Fibroblast of lung (primary cell): ENCODE measurements around the gene RNF112. TPM values are rescaled to one million over a fixed set of nuclear protein-coding genes. Genes with fewer than 3 reads are reported as not detected.

Experiments
- DNase-seq, 2 donors: peaks; one replicate each; pipeline versions ENCODE4 v3.0.0 to v3.0.0-alpha.2; 2010; ENCODE audit warnings: low read depth in 2 of 2
- H2AFZ ChIP-seq: 2 replicates; pipeline ENCODE4 v1.5.1; 2012; ENCODE audit warnings: low read length, control low read depth, inconsistent platforms
- H3K27ac ChIP-seq: 2 replicates; pipeline ENCODE4 v1.5.1; 2011; ENCODE audit warnings: low read length, control low read depth; ENCODE audit not compliant: insufficient read depth
- H3K27me3 ChIP-seq: 2 replicates; pipeline ENCODE4 v1.5.1; 2011; ENCODE audit warnings: mild to moderate bottlenecking, low read length; ENCODE audit not compliant: control insufficient read depth, insufficient read depth
- H3K36me3 ChIP-seq: 2 replicates; pipeline ENCODE4 v1.5.1; 2011; ENCODE audit warnings: low read length; ENCODE audit not compliant: control insufficient read depth, insufficient read depth
- H3K4me1 ChIP-seq: 2 replicates; pipeline ENCODE4 v1.5.1; 2011; ENCODE audit warnings: low read length; ENCODE audit not compliant: control insufficient read depth, insufficient read depth; ENCODE audit errors: extremely low read depth
- H3K4me2 ChIP-seq: 2 replicates; pipeline ENCODE4 v1.5.1; 2011; ENCODE audit warnings: low read length, control low read depth; ENCODE audit not compliant: insufficient read depth; ENCODE audit errors: extremely low read depth
- H3K4me3 ChIP-seq, 4 experiments: fragments of 200-600 bp in 1 of 4; sonication (generic) in 1 of 4; replicated peaks in 1 of 4; 2 replicates each; pipeline ENCODE4 v1.5.1; 2011 to 2016; ENCODE audit warnings: low read length in 4 of 4, low read depth in 3 of 4, mild to moderate bottlenecking in 3 of 4, control low read depth in 2 of 4, inconsistent platforms in 1 of 4, mixed read lengths in 1 of 4; ENCODE audit not compliant: insufficient read depth in 1 of 4; ENCODE audit errors: control extremely low read depth in 1 of 4
- H3K79me2 ChIP-seq: 2 replicates; pipeline ENCODE4 v1.5.1; 2012; ENCODE audit warnings: mild to moderate bottlenecking, low read length, inconsistent platforms; ENCODE audit not compliant: control insufficient read depth, insufficient read depth
- H3K9ac ChIP-seq: 2 replicates; pipeline ENCODE4 v1.5.1; 2011; ENCODE audit warnings: mild to moderate bottlenecking, low read length, control low read depth; ENCODE audit not compliant: insufficient read depth
- H3K9me3 ChIP-seq: 2 replicates; pipeline ENCODE4 v1.5.1; 2012; ENCODE audit warnings: low read depth, low read length; ENCODE audit not compliant: control insufficient read depth, insufficient read depth
- H4K20me1 ChIP-seq: 2 replicates; pipeline ENCODE4 v1.5.1; 2011; ENCODE audit warnings: low read length; ENCODE audit not compliant: control insufficient read depth, insufficient read depth; ENCODE audit errors: extremely low read depth
- EZH2 ChIP-seq: IDR thresholded peaks from 2 replicates; pipeline ENCODE4 v1.5.1; 2012; ENCODE audit warnings: low read length, control low read depth, mild to moderate bottlenecking; ENCODE audit errors: missing control alignments
- polyA plus RNA-seq, 2 donors: library from polyadenylated mRNA; depleted of rRNA in 1 of 2; stranded (reverse) in 1 of 2; unstranded in 1 of 2; fragments of >200 nt; gene quantifications; 2 replicates each; pipeline ENCODE4 v1.2.1, GENCODE V29; 2011 to 2012; ENCODE audit warnings: missing spikeins in 1 of 2
- total RNA-seq: library from RNA; depleted of rRNA; stranded (reverse); fragments of >200 nt; gene quantifications from 2 replicates; pipeline ENCODE4 v1.2.1, GENCODE V29; 2014
- TF ChIP-seq, protein P1 (sequence below), 2 donors: IDR thresholded peaks in 1 of 2; conservative IDR thresholded peaks in 1 of 2; 1 replicate in 1 of 2; 2 replicates in 1 of 2; pipeline ENCODE4 v1.5.1; 2011 to 2012; ENCODE audit warnings: low read length in 2 of 2, control low read depth in 1 of 2, inconsistent platforms in 1 of 2, low read depth in 1 of 2, mild to moderate bottlenecking in 1 of 2

RNF112 gene
- total and polyA plus RNA-seq, 2 donors (not counting 1 experiment from before 2014, with no cell fraction given), result 1.5 to 21.5 TPM

DNA sequence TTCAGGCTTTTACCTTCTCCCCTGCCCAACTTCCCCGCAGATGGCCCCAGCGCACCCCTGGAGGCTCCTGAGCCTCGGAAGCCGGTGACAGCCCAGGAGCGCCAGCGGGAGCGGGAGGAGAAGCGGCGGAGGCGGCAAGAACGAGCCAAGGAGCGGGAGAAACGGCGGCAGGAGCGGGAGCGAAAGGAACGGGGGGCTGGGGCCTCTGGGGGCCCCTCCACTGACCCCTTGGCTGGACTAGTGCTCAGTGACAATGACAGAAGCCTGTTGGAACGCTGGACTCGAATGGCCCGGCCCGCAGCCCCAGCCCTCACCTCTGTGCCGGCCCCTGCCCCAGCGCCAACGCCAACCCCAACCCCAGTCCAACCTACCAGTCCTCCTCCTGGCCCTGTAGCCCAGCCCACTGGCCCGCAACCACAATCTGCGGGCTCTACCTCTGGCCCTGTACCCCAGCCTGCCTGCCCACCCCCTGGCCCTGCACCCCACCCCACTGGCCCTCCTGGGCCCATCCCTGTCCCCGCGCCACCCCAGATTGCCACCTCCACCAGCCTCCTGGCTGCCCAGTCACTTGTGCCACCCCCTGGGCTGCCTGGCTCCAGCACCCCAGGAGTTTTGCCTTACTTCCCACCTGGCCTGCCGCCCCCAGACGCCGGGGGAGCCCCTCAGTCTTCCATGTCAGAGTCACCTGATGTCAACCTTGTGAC, 29.1 kb upstream of the RNF112 start:
- H3K36me3 ChIP-seq, result peaks cover 38% of the 10 kb centered on the region
- no peak for TF ChIP-seq EZH2
- TF ChIP-seq, protein P1, sequence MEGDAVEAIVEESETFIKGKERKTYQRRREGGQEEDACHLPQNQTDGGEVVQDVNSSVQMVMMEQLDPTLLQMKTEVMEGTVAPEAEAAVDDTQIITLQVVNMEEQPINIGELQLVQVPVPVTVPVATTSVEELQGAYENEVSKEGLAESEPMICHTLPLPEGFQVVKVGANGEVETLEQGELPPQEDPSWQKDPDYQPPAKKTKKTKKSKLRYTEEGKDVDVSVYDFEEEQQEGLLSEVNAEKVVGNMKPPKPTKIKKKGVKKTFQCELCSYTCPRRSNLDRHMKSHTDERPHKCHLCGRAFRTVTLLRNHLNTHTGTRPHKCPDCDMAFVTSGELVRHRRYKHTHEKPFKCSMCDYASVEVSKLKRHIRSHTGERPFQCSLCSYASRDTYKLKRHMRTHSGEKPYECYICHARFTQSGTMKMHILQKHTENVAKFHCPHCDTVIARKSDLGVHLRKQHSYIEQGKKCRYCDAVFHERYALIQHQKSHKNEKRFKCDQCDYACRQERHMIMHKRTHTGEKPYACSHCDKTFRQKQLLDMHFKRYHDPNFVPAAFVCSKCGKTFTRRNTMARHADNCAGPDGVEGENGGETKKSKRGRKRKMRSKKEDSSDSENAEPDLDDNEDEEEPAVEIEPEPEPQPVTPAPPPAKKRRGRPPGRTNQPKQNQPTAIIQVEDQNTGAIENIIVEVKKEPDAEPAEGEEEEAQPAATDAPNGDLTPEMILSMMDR (conservative IDR thresholded peaks at IDR 0.05 in 1 of 2, IDR thresholded peaks at IDR 0.05 in 1 of 2; ENCODE audit: low read depth in 1 of 2, low read length in 2 of 2), result no peak
- no peaks in the 10 kb centered on the region for H4K20me1 ChIP-seq

DNA sequence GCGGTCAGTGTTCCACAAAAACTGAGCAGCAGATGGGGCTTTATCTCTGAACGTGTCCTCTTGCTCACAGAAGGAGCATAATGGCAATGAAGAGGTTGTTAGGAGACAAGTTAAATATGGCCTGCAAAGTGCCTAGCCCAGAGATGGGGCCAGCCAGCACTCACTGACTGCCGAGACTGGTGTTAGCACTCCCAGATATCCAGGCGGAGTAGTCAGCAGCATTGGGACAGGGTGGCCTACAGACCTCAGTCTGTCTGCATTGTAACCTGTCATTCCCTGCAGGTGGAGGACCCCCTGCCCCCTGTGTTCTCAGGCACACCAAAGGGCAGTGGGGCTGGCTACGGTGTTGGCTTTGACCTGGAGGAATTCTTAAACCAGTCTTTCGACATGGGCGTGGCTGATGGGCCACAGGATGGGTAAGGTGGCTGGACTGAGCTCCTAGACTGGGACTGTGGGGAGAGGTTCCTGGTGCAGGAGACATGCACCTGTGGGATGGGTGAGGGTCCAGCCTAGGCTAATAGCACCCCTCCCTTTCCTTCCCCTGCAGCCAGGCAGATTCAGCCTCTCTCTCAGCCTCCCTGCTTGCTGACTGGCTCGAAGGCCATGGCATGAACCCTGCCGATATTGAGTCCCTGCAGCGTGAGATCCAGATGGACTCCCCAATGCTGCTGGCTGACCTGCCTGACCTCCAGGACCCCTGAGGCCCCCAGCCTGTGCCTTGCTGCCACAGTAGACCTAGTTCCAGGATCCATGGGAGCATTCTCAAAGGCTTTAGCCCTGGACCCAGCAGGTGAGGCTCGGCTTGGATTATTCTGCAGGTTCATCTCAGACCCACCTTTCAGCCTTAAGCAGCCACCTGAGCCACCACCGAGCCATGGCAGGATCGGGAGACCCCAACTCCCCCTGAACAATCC, 28.2 kb upstream of the RNF112 start:
- TF ChIP-seq EZH2, result no peak
- Histone ChIP-seq H3K4me1 (peaks cover 47% of the 10 kb centered on the region), H3K4me3 (no peak overlapping the region), H3K27me3 (no peaks in the 10 kb centered on the region), H4K20me1 (no peaks in the 10 kb centered on the region), H3K4me2 (peak overlapping the region; percentile 26), H3K9me3 (no peaks in the 10 kb centered on the region), H2AFZ (no peak overlapping the region), H3K9ac (no peak overlapping the region), H3K27ac (no peak overlapping the region), H3K79me2 (peaks cover 20% of the 10 kb centered on the region), H3K36me3 (peaks cover 38% of the 10 kb centered on the region)
- no peak for DNase-seq

More for the DNA sequence above, 29.1 kb upstream of the RNF112 start:
- Histone ChIP-seq H3K4me2 (no peak overlapping the region), H3K9ac (no peak overlapping the region), H2AFZ (no peak overlapping the region), H3K9me3 (no peaks in the 10 kb centered on the region), H3K27me3 (no peaks in the 10 kb centered on the region), H3K4me1 (peaks cover 44% of the 10 kb centered on the region), H3K4me3 (no peak overlapping the region), H3K27ac (no peak overlapping the region), H3K79me2 (peaks cover 20% of the 10 kb centered on the region)
- no peak for DNase-seq

DNA sequence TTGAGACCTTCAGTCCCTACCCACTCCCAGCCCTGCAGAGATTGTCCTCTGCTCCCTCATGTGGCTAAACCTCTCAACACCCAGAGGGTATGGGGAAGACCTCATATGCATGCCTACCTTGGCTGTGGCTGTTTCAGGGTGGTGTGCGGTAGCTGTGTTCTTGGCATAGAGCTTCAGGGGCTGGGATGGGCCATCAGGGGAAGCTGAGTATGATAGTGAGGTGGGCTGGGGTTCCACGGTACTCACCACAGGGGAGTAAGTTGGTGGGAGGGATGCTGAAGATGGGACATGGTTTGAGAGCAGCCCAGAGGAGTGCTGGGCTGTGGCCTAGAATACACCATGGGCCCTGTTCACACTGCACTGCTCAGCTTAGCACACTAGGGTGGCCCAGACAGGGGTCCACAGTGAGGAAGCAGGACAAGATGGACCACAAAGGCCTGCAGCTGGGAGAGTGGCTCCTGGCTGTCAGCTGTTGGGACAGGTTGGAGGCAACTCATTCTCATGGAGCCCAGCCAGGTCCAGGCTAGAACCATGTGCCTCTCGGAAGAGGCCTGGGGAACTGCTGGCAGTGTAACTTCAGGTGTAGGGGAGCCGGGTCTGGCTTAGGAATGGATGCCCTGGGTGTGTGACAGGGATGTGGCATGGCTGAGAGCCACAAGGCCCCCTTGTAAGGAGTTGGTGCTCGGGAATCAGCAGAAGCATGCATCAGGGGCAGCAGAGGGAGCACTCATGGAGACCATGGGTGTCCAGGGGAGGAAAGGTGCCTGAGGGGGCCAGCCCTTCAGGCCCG, 27.2 kb upstream of the RNF112 start:
- Histone ChIP-seq H4K20me1 (no peaks in the 10 kb centered on the region), H2AFZ (no peak overlapping the region)
- peak in 1 of 2 donors; percentile 44 for DNase-seq

More for the DNA sequence above, 27.2 kb upstream of the RNF112 start:
- no peak for TF ChIP-seq EZH2
- TF ChIP-seq, protein P1 (conservative IDR thresholded peaks at IDR 0.05 in 1 of 2, IDR thresholded peaks at IDR 0.05 in 1 of 2; ENCODE audit: low read depth in 1 of 2, low read length in 2 of 2), result no peak
- Histone ChIP-seq H3K79me2 (peaks cover 16% of the 10 kb centered on the region), H3K4me3 (peak overlapping the region in 1 of 4 experiments; percentile 68), H3K4me2 (no peak overlapping the region), H3K36me3 (peaks cover 38% of the 10 kb centered on the region), H3K9me3 (no peaks in the 10 kb centered on the region), H3K4me1 (peaks cover 56% of the 10 kb centered on the region), H3K27me3 (no peaks in the 10 kb centered on the region), H3K9ac (no peak overlapping the region), H3K27ac (peak overlapping the region; percentile 59)
